ENCODE results near the gene MTTP. TPM values are rescaled to one million over a fixed set of nuclear protein-coding genes. Genes with fewer than 3 reads are reported as not detected.

Gene MTTP
- total and polyA plus RNA-seq, 4 donors = 58.4 to 193 (median 83.9) TPM

DNA sequence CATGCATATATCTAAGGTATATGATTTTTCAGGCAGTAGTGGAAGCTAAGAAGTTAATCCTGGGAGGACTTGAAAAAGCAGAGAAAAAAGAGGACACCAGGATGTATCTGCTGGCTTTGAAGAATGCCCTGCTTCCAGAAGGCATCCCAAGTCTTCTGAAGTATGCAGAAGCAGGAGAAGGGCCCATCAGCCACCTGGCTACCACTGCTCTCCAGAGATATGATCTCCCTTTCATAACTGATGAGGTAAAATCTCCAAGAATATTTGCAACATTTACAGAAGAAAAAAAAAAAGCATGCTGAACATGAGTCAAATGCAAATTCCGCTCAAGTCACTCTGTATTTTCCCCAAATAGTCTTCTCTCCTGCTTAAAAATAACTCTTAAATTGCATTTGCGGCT is 32.1 kb downstream of the MTTP start:
- Histone ChIP-seq H3K4me3 (ENCODE audit: low read depth in 1 of 3, low read length in 3 of 3) (no peak overlapping the region), H3K27me3 (ENCODE audit: control insufficient read depth in 4 of 4, insufficient read depth in 4 of 4, low read length in 3 of 4) (no peaks in the 10 kb centered on the region), H3K27ac (ENCODE audit: low read depth in 1 of 2, low read length in 2 of 2) (no peak overlapping the region), H3K4me1 (ENCODE audit: control insufficient read depth in 4 of 4, insufficient read depth in 4 of 4, low read length in 3 of 4) (no peaks in the 10 kb centered on the region), H3K9ac (ENCODE audit: low read depth in 1 of 2, low read length in 2 of 2) (no peak overlapping the region), H3K9me3 (ENCODE audit: control insufficient read depth in 4 of 4, low read length in 3 of 4) (no peaks in the 10 kb centered on the region), H3K36me3 (ENCODE audit: control insufficient read depth in 4 of 4, insufficient read depth in 3 of 4, low read depth in 1 of 4, low read length in 3 of 4) (peaks cover 6 to 84% (median 54%) of the 10 kb centered on the region in 4 donors)
- TF ChIP-seq FOXA1 (IDR thresholded peaks at IDR 0.05) (no peak), RAD21 (IDR thresholded peaks at IDR 0.05) (no peak), GABPA (IDR thresholded peaks at IDR 0.05 in 1 of 2, conservative IDR thresholded peaks at IDR 0.05 in 1 of 2) (no peak), HNF4G (IDR thresholded peaks at IDR 0.05) (no peak), SP1 (IDR thresholded peaks at IDR 0.05) (no peak), ZBTB33 (IDR thresholded peaks at IDR 0.05) (no peak), YY1 (IDR thresholded peaks at IDR 0.05) (no peak), MAX (IDR thresholded peaks at IDR 0.05) (no peak), FOXA2 (IDR thresholded peaks at IDR 0.05) (no peak), JUND (IDR thresholded peaks at IDR 0.05) (no peak), ATF3 (IDR thresholded peaks at IDR 0.05) (no peak), EGR1 (IDR thresholded peaks at IDR 0.05; ENCODE audit: low read depth in 2 of 2) (no peak), TAF1 (conservative IDR thresholded peaks at IDR 0.05) (no peak), NR2F2 (IDR thresholded peaks at IDR 0.05) (no peak), RXRA (IDR thresholded peaks at IDR 0.05) (no peak), HNF4A (conservative IDR thresholded peaks at IDR 0.05) (no peak), REST (IDR thresholded peaks at IDR 0.05) (no peak)
- TF ChIP-seq, protein P1, sequence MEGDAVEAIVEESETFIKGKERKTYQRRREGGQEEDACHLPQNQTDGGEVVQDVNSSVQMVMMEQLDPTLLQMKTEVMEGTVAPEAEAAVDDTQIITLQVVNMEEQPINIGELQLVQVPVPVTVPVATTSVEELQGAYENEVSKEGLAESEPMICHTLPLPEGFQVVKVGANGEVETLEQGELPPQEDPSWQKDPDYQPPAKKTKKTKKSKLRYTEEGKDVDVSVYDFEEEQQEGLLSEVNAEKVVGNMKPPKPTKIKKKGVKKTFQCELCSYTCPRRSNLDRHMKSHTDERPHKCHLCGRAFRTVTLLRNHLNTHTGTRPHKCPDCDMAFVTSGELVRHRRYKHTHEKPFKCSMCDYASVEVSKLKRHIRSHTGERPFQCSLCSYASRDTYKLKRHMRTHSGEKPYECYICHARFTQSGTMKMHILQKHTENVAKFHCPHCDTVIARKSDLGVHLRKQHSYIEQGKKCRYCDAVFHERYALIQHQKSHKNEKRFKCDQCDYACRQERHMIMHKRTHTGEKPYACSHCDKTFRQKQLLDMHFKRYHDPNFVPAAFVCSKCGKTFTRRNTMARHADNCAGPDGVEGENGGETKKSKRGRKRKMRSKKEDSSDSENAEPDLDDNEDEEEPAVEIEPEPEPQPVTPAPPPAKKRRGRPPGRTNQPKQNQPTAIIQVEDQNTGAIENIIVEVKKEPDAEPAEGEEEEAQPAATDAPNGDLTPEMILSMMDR (IDR thresholded peaks at IDR 0.05; ENCODE audit: low read depth, low read length, missing input control) = no peak
- WGBS = 94% methylated on average over 2 of the region's 2 CpGs
- no peak for DNase-seq (ENCODE audit: low spot score)

Measured in liver (tissue), 9 donors.